ENCODE measurements around the gene CNKSR3. TPM values are rescaled to one million over a fixed set of nuclear protein-coding genes. Genes with fewer than 3 reads are reported as not detected.

Gene CNKSR3
- polyA plus RNA-seq, 3 donors: not detected

DNA sequence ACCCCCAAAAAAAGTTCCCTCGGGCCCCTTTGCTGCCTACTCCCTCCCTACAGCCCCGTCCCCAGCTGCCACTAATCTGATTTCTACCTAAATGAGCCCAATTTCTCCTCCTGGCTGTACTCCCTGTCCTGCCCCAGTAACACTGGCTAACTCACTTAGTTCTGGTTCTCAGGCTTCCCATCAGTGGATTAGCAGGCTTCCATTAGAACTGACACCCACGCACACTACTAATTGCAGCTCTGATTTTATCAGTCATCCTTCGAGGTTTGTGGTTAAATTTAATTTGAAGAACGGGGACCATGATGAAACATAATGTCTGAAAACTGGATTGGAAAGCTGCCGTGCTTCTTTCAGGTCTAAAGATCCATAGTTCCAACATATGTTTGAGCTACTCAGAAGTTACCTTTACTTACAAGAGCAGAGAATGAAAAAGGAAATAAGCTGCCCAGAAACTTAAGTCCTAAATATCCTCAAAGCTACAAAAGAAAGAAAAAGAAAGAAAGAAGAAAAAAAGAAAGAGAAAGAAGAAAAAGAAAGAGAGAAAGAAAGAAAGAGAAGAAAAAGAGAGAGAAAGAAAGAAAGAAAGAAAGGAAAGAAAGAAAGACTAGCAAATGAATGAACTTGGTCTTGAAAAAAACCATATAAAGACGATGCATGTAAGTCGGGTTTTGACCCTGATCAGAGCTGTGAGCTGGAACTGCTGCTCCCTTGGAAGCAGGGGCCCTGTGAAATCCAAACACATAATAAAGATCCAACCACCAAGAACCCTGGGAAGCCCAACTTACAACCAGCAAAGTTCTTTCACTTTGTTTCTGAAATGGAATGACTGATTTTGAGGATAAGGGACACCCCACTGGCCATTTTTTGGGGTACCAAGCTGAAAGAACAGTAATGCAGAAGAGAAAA, 51.7 kb downstream of the CNKSR3 start:
- H3K36me3 ChIP-seq (replicated peaks in 1 of 2; ENCODE audit: control insufficient read depth in 1 of 2, insufficient read depth in 2 of 2, low read length in 2 of 2): no peaks in the 10 kb centered on the region
- intact Hi-C loops (cut with micrococcal nuclease): no loop called here
- no peak for DNase-seq
- H3K79me2 ChIP-seq (ENCODE audit: insufficient read depth, low read length): no peaks in the 10 kb centered on the region
- Mint-ChIP-seq H3K36me3 (no peaks in the 10 kb centered on the region), H3K27ac (no peak overlapping the region), H3K27me3 (ENCODE audit: low read depth in 3 of 3) (peaks cover 0 to 3% (median 2%) of the 10 kb centered on the region in 3 donors), H3K4me1 (no peaks in the 10 kb centered on the region), H3K4me3 (no peak overlapping the region), H3K9me3 (peaks cover 0 to 2% (median 0%) of the 10 kb centered on the region in 7 donors)
- H3K27ac ChIP-seq (ENCODE audit: low read depth in 1 of 2, low read length in 2 of 2): no peak overlapping the region
- H3K4me1 ChIP-seq (ENCODE audit: control insufficient read depth in 1 of 2, insufficient read depth in 2 of 2, low read length in 2 of 2): no peaks in the 10 kb centered on the region
- no peak for TF ChIP-seq CTCF (IDR thresholded peaks at IDR 0.05)
- no peak overlapping the region for H3K9ac ChIP-seq (ENCODE audit: insufficient read depth, low read length, poor library complexity, severe bottlenecking)
- no peaks in the 10 kb centered on the region for H3K9me3 ChIP-seq (replicated peaks in 1 of 2; ENCODE audit: control insufficient read depth in 1 of 2, insufficient read depth in 1 of 2, low read length in 2 of 2)
- no peaks in the 10 kb centered on the region for H4K20me1 ChIP-seq (ENCODE audit: insufficient read depth, low read length)
- 88% methylated on average over 2 of the region's 8 CpGs for WGBS (ENCODE audit: insufficient coverage)
- no peak overlapping the region for H2AFZ ChIP-seq (ENCODE audit: insufficient read depth, low read depth, low read length, poor library complexity, severe bottlenecking)
- no peaks in the 10 kb centered on the region for H3K27me3 ChIP-seq (ENCODE audit: control insufficient read depth in 2 of 2, insufficient read depth in 2 of 2, low read length in 2 of 2)
- no peak overlapping the region for H3K4me2 ChIP-seq (replicated peaks; ENCODE audit: extremely low read depth, low read length, poor library complexity, severe bottlenecking)
- no peak overlapping the region for H3K4me3 ChIP-seq (replicated peaks in 1 of 3; ENCODE audit: low read depth in 2 of 3, low read length in 3 of 3)

- Histone ChIP-seq H3K27ac (ENCODE audit: low read depth in 1 of 2, low read length in 2 of 2) (no peak overlapping the region), H3K79me2 (ENCODE audit: insufficient read depth, low read length) (no peaks in the 10 kb centered on the region), H3K4me3 (replicated peaks in 1 of 3; ENCODE audit: low read depth in 2 of 3, low read length in 3 of 3) (no peak overlapping the region), H3K4me2 (replicated peaks; ENCODE audit: extremely low read depth, low read length, poor library complexity, severe bottlenecking) (no peak overlapping the region), H2AFZ (ENCODE audit: insufficient read depth, low read depth, low read length, poor library complexity, severe bottlenecking) (no peak overlapping the region), H4K20me1 (ENCODE audit: insufficient read depth, low read length) (no peaks in the 10 kb centered on the region), H3K9ac (ENCODE audit: insufficient read depth, low read length, poor library complexity, severe bottlenecking) (no peak overlapping the region), H3K4me1 (ENCODE audit: control insufficient read depth in 1 of 2, insufficient read depth in 2 of 2, low read length in 2 of 2) (no peaks in the 10 kb centered on the region), H3K9me3 (replicated peaks in 1 of 2; ENCODE audit: control insufficient read depth in 1 of 2, insufficient read depth in 1 of 2, low read length in 2 of 2) (no peaks in the 10 kb centered on the region), H3K27me3 (ENCODE audit: control insufficient read depth in 2 of 2, insufficient read depth in 2 of 2, low read length in 2 of 2) (no peaks in the 10 kb centered on the region), H3K36me3 (replicated peaks in 1 of 2; ENCODE audit: control insufficient read depth in 1 of 2, insufficient read depth in 2 of 2, low read length in 2 of 2) (no peaks in the 10 kb centered on the region)
- H3K4me3 Mint-ChIP-seq: no peak overlapping the region
- 100% methylated on average over 1 of the region's 5 CpGs for WGBS (ENCODE audit: insufficient coverage)
- TF ChIP-seq CTCF (IDR thresholded peaks at IDR 0.05): no peak
- no peak overlapping the region for H3K27ac Mint-ChIP-seq
- intact Hi-C loops (cut with micrococcal nuclease): no loop called here
- H3K9me3 Mint-ChIP-seq: peaks cover 0 to 2% (median 0%) of the 10 kb centered on the region in 7 donors
- H3K4me1 Mint-ChIP-seq: no peaks in the 10 kb centered on the region
- DNase-seq: no peak
- H3K27me3 Mint-ChIP-seq (ENCODE audit: low read depth in 3 of 3): peaks cover 0 to 3% (median 2%) of the 10 kb centered on the region in 3 donors
- no peaks in the 10 kb centered on the region for H3K36me3 Mint-ChIP-seq
Observed at GRCh38 chr6:154457881-154458284, 52.6 kb downstream of the CNKSR3 start.

Data from CD14-positive monocyte (primary cell).